H9 (cell line): ENCODE measurements around the gene PTPN7. TPM values are rescaled to one million over a fixed set of nuclear protein-coding genes. Genes with fewer than 3 reads are reported as not detected.

Experiments used
- DNase-seq: peaks from one replicate; pipeline ENCODE4 v3.0.0-alpha.2; 2017
- H2AFZ ChIP-seq: one replicate; pipeline ENCODE4 v1.6.1; 2013; ENCODE audit warnings: mild to moderate bottlenecking, low read length, control low read depth, moderate library complexity
- H2AK5ac ChIP-seq: 2 replicates; pipeline ENCODE4 v1.6.1; 2013; ENCODE audit warnings: low read length, control low read depth, mixed read lengths; ENCODE audit not compliant: insufficient read length
- H2BK120ac ChIP-seq: one replicate; pipeline ENCODE4 v1.6.1; 2013; ENCODE audit warnings: low read depth, mild to moderate bottlenecking, low read length, control low read depth, inconsistent platforms; ENCODE audit not compliant: poor library complexity, severe bottlenecking
- H2BK12ac ChIP-seq: 2 replicates; pipeline ENCODE4 v1.6.1; 2013; ENCODE audit warnings: low read length, control low read depth, mixed read lengths, low read depth; ENCODE audit not compliant: insufficient read length
- H2BK15ac ChIP-seq: 2 replicates; pipeline ENCODE4 v1.6.1; 2013; ENCODE audit warnings: low read depth, low read length, control low read depth
- H2BK20ac ChIP-seq: one replicate; pipeline ENCODE4 v1.6.1; 2013; ENCODE audit warnings: low read depth, mild to moderate bottlenecking, low read length, control low read depth, inconsistent platforms; ENCODE audit not compliant: poor library complexity, severe bottlenecking
- H2BK5ac ChIP-seq: 2 replicates; pipeline ENCODE4 v1.6.1; 2013; ENCODE audit warnings: low read length, control low read depth, mixed read lengths; ENCODE audit not compliant: insufficient read length
- H3K14ac ChIP-seq: 2 replicates; pipeline ENCODE4 v1.6.1; 2013; ENCODE audit warnings: low read length, control low read depth; ENCODE audit not compliant: insufficient read depth
- H3K18ac ChIP-seq: 2 replicates; pipeline ENCODE4 v1.6.1; 2013; ENCODE audit warnings: low read depth, mild to moderate bottlenecking, mixed read lengths, low read length, control low read depth; ENCODE audit not compliant: insufficient read length
- H3K23ac ChIP-seq: 2 replicates; pipeline ENCODE4 v1.6.1; 2013; ENCODE audit warnings: low read length, control low read depth, mixed read lengths, low read depth; ENCODE audit not compliant: insufficient read length
- H3K23me2 ChIP-seq: 2 replicates; pipeline ENCODE4 v1.6.1; 2013; ENCODE audit warnings: low read depth, mild to moderate bottlenecking, mixed read lengths, low read length, control low read depth; ENCODE audit not compliant: insufficient read length, poor library complexity, severe bottlenecking
- H3K27ac ChIP-seq: 2 replicates; pipeline ENCODE4 v1.5.1; 2013; ENCODE audit warnings: low read length, control low read depth, mixed read lengths, low read depth; ENCODE audit not compliant: insufficient read length
- H3K27me3 ChIP-seq: 2 replicates; pipeline ENCODE4 v1.6.1; 2013; ENCODE audit warnings: low read length, control low read depth, inconsistent platforms; ENCODE audit not compliant: insufficient read depth
- H3K4ac ChIP-seq: 2 replicates; pipeline ENCODE4 v1.6.1; 2013; ENCODE audit warnings: low read depth, mild to moderate bottlenecking, control low read depth, inconsistent platforms, low read length, moderate library complexity
- H3K4me1 ChIP-seq: 2 replicates; pipeline ENCODE4 v1.6.1; 2013; ENCODE audit warnings: low read length, control low read depth, inconsistent platforms; ENCODE audit not compliant: insufficient read depth
- H3K4me2 ChIP-seq: 2 replicates; pipeline ENCODE4 v1.6.1; 2013; ENCODE audit warnings: low read length, control low read depth, mixed read lengths; ENCODE audit not compliant: insufficient read length, insufficient read depth
- H3K56ac ChIP-seq: 2 replicates; pipeline ENCODE4 v1.6.1; 2013; ENCODE audit warnings: low read depth, mild to moderate bottlenecking, mixed read lengths, low read length, control low read depth; ENCODE audit not compliant: insufficient read length
- H3K79me1 ChIP-seq: 2 replicates; pipeline ENCODE4 v1.6.1; 2013; ENCODE audit warnings: low read depth, mild to moderate bottlenecking, moderate library complexity, low read length, control low read depth, inconsistent platforms; ENCODE audit not compliant: insufficient read depth, poor library complexity, severe bottlenecking
- H3K79me2 ChIP-seq: 2 replicates; pipeline ENCODE4 v1.6.1; 2013; ENCODE audit warnings: low read length, control low read depth, inconsistent platforms; ENCODE audit not compliant: insufficient read depth
- H3K9ac ChIP-seq: 2 replicates; pipeline ENCODE4 v1.6.1; 2013; ENCODE audit warnings: low read length, control low read depth, mixed read lengths; ENCODE audit not compliant: insufficient read length; ENCODE audit errors: extremely low read depth
- H3K9me3 ChIP-seq: one replicate; pipeline ENCODE4 v1.6.1; 2013; ENCODE audit warnings: low read depth, low read length, inconsistent platforms; ENCODE audit not compliant: control insufficient read depth
- H3T11ph ChIP-seq: one replicate; pipeline ENCODE4 v1.6.1; 2013; ENCODE audit warnings: mild to moderate bottlenecking, low read length, control low read depth, inconsistent platforms
- H4K20me1 ChIP-seq: one replicate; pipeline ENCODE4 v1.6.1; 2013; ENCODE audit not compliant: control insufficient read depth, insufficient read length, insufficient read depth
- H4K5ac ChIP-seq: 2 replicates; pipeline ENCODE4 v1.6.1; 2013; ENCODE audit warnings: low read depth, mild to moderate bottlenecking, mixed read lengths, low read length, control low read depth; ENCODE audit not compliant: insufficient read length
- H4K8ac ChIP-seq: replicated peaks from 2 replicates; pipeline ENCODE4 v1.6.1; 2013; ENCODE audit warnings: low read length, control low read depth, mixed read lengths, low read depth; ENCODE audit not compliant: insufficient read length
- H4K91ac ChIP-seq: 2 replicates; pipeline ENCODE4 v1.6.1; 2013; ENCODE audit warnings: low read depth, mild to moderate bottlenecking, moderate library complexity, mixed read lengths, low read length, control low read depth; ENCODE audit not compliant: insufficient read length
- H3K27ac Mint-ChIP-seq, 3 experiments: 2 replicates in 2 of 3; 3 replicates in 1 of 3; pipeline ENCODE4 v1.8.0; 2020 to 2021; ENCODE audit warnings: mixed read lengths in 3 of 3, mild to moderate bottlenecking in 1 of 3, moderate library complexity in 1 of 3
- H3K27me3 Mint-ChIP-seq: 2 replicates; pipeline ENCODE4 v1.8.0; 2021; ENCODE audit warnings: low read depth, mild to moderate bottlenecking, moderate library complexity, mixed read lengths
- H3K36me3 Mint-ChIP-seq, 3 experiments: 2 replicates in 2 of 3; 3 replicates in 1 of 3; pipeline ENCODE4 v1.8.0; 2020 to 2021; ENCODE audit warnings: low read depth in 3 of 3, mixed read lengths in 3 of 3; ENCODE audit not compliant: insufficient read depth in 1 of 3
- H3K4me1 Mint-ChIP-seq, 2 experiments: 2 replicates each; pipeline ENCODE4 v1.8.0; 2020; ENCODE audit warnings: mixed read lengths in 2 of 2
- H3K4me3 Mint-ChIP-seq, 2 experiments: 2 replicates in 1 of 2; 3 replicates in 1 of 2; pipeline ENCODE4 v1.8.0; 2020 to 2021; ENCODE audit warnings: mild to moderate bottlenecking in 2 of 2, mixed read lengths in 2 of 2, moderate library complexity in 1 of 2
- H3K9me3 Mint-ChIP-seq, 2 experiments: 2 replicates in 1 of 2; 3 replicates in 1 of 2; pipeline ENCODE4 v1.8.0; 2020; ENCODE audit warnings: mild to moderate bottlenecking in 2 of 2, mixed read lengths in 2 of 2, moderate library complexity in 1 of 2
- CTCF ChIP-seq: fragments of 200-600 bp; sonication (generic); conservative IDR thresholded peaks from 3 replicates; pipeline ENCODE4 v1.8.0; 2021; ENCODE audit warnings: antibody characterized with exemption, mild to moderate bottlenecking
- WGBS: extraction: QIAGEN DNeasy Blood & Tissue Kit; methylation state at CpG from one replicate; pipeline ENCODE4 v1.1.7; 2013; ENCODE audit warnings: missing lambda C conversion rate, low lambda C conversion rate, mixed read lengths; ENCODE audit not compliant: insufficient read length; ENCODE audit errors: extremely low coverage; 5-methylcytosine and 5-hydroxymethylcytosine counted together
- total RNA-seq: library from RNA; stranded (reverse); gene quantifications from 2 replicates; pipeline ENCODE4 v1.2.1, GENCODE V29; 2021

Gene PTPN7
- total RNA-seq, 1 experiment from 2014 or later: 0.72 TPM

- Histone ChIP-seq H2BK120ac (no peak overlapping the region), H3K4me2 (no peak overlapping the region), H3K4ac (no peak overlapping the region), H3T11ph (no peak overlapping the region), H3K79me1 (no peaks in the 10 kb centered on the region), H2BK15ac (no peak overlapping the region), H3K27ac (no peak overlapping the region), H3K56ac (no peak overlapping the region), H4K8ac (no peak overlapping the region), H2AFZ (no peak overlapping the region), H3K9ac (no peak overlapping the region), H4K5ac (no peak overlapping the region), H2AK5ac (no peak overlapping the region), H3K23me2 (no peaks in the 10 kb centered on the region), H3K14ac (no peak overlapping the region), H2BK5ac (no peak overlapping the region), H2BK12ac (no peak overlapping the region), H3K23ac (no peak overlapping the region), H3K18ac (no peak overlapping the region), H3K27me3 (no peaks in the 10 kb centered on the region), H4K20me1 (no peaks in the 10 kb centered on the region), H3K79me2 (no peaks in the 10 kb centered on the region), H4K91ac (no peak overlapping the region), H3K4me1 (no peaks in the 10 kb centered on the region), H3K9me3 (no peaks in the 10 kb centered on the region), H2BK20ac (no peak overlapping the region)
- Mint-ChIP-seq H3K9me3 (no peaks in the 10 kb centered on the region), H3K27me3 (peaks cover 3% of the 10 kb centered on the region; the same call in 1 of the 2 replicates), H3K36me3 (no peaks in the 10 kb centered on the region), H3K27ac (no peak overlapping the region), H3K4me1 (peaks cover 12 to 13% of the 10 kb centered on the region in 2 experiments), H3K4me3 (no peak overlapping the region)
- no CpG with 5 or more reads among the region's 7 CpGs for whole genome bisulfite sequencing
- no peak for TF ChIP-seq CTCF
- no peak for DNase-seq
Measured at GRCh38 chr1:202202500-202203168, 42.2 kb upstream of the PTPN7 start.
